Measurements from ENCODE around the gene PBX3. TPM values are rescaled to one million over a fixed set of nuclear protein-coding genes. Genes with fewer than 3 reads are reported as not detected.

The PBX3 gene
- total and polyA plus RNA-seq, 10 of the 15 experiments (the other 5 are each of a cell fraction or from before 2014, with no cell fraction given) = 6.7 to 146 (median 22.2) TPM

DNA sequence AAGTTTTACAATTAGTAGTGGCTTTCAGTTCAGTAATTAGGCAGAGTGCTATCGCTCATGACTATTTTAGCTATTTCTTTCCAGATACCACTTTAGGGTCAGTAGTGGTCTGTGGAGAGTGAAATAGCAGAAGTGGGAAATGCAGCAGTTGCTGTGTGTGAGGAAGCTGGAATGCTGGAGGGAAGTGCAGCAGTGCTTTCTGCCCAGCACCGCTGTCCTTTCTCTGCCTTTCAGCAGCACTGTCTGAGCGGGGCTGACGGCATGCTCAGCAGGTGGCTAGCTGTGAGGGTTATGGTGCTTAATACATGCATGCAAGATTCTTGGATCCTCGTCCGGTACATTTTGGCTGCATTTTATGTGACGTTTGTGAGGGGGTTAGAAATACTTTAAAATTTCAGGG is 213.9 kb downstream of the PBX3 start:
- no peak for ATAC-seq
- RAD21 ChIA-PET (ENCODE audit: unreplicated experiment) = no interaction called here
- DNase-seq (ENCODE audit: low read depth, low spot score) = no peak
- intact Hi-C loops (cut with micrococcal nuclease; ENCODE audit: unreplicated experiment) = no loop called here
- Histone ChIP-seq H3K79me2 (ENCODE audit: control insufficient read depth, insufficient read depth, low read length) (no peaks in the 10 kb centered on the region), H3K9ac (ENCODE audit: control insufficient read depth, insufficient read depth, low read length) (no peak overlapping the region), H3K27me3 (replicated peaks in 1 of 2; ENCODE audit: control insufficient read depth in 2 of 2, insufficient read depth in 2 of 2, low read length in 1 of 2) (no peaks in the 10 kb centered on the region), H3K4me3 (no peak overlapping the region), H3K36me3 (ENCODE audit: control insufficient read depth in 2 of 2, insufficient read depth in 2 of 2, low read length in 1 of 2) (peaks cover 12 to 24% of the 10 kb centered on the region in 2 experiments), H3K4me1 (ENCODE audit: control insufficient read depth, insufficient read depth, low read length) (no peaks in the 10 kb centered on the region), H2AFZ (ENCODE audit: control insufficient read depth, low read depth, low read length) (no peak overlapping the region), H3K9me3 (replicated peaks; ENCODE audit: control insufficient read depth, insufficient read depth, low read length) (no peaks in the 10 kb centered on the region), H4K20me1 (ENCODE audit: control insufficient read depth, insufficient read depth) (no peaks in the 10 kb centered on the region), H3K27ac (ENCODE audit: control insufficient read depth, insufficient read depth) (no peak overlapping the region), H3K4me2 (ENCODE audit: control insufficient read depth, insufficient read depth) (no peak overlapping the region)
- FAIRE-seq = no peak
- BruUV-seq (replicated peaks) = no TSS peak
- WGBS (ENCODE audit: insufficient coverage, insufficient replicate concordance, low lambda C conversion rate, missing lambda C conversion rate) = 97% methylated on average over 7 of the region's 7 CpGs
- TF ChIP-seq HDGF (IDR thresholded peaks at IDR 0.05) (no peak), BHLHE40 (IDR thresholded peaks at IDR 0.05; ENCODE audit: borderline replicate concordance in 1 of 2, low read depth in 2 of 2, low read length in 1 of 2) (no peak), SPI1 (IDR thresholded peaks at IDR 0.05; ENCODE audit: borderline replicate concordance, insufficient read depth, low read depth, low read length) (peak; percentile 49; the same call in 1 of the 2 replicates), SREBF2 (IDR thresholded peaks at IDR 0.05; ENCODE audit: low read length) (no peak), IKZF2 (IDR thresholded peaks at IDR 0.05) (no peak), ZNF24 (IDR thresholded peaks at IDR 0.05) (no peak)
- TF ChIP-seq, protein P1, sequence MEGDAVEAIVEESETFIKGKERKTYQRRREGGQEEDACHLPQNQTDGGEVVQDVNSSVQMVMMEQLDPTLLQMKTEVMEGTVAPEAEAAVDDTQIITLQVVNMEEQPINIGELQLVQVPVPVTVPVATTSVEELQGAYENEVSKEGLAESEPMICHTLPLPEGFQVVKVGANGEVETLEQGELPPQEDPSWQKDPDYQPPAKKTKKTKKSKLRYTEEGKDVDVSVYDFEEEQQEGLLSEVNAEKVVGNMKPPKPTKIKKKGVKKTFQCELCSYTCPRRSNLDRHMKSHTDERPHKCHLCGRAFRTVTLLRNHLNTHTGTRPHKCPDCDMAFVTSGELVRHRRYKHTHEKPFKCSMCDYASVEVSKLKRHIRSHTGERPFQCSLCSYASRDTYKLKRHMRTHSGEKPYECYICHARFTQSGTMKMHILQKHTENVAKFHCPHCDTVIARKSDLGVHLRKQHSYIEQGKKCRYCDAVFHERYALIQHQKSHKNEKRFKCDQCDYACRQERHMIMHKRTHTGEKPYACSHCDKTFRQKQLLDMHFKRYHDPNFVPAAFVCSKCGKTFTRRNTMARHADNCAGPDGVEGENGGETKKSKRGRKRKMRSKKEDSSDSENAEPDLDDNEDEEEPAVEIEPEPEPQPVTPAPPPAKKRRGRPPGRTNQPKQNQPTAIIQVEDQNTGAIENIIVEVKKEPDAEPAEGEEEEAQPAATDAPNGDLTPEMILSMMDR (IDR thresholded peaks at IDR 0.05 in 2 of 3, conservative IDR thresholded peaks at IDR 0.05 in 1 of 3; ENCODE audit: control insufficient read depth in 2 of 3, extremely low read depth in 1 of 3, insufficient read depth in 1 of 3, low read depth in 3 of 3, low read length in 3 of 3) = no peak
- TF ChIP-seq, protein P2, sequence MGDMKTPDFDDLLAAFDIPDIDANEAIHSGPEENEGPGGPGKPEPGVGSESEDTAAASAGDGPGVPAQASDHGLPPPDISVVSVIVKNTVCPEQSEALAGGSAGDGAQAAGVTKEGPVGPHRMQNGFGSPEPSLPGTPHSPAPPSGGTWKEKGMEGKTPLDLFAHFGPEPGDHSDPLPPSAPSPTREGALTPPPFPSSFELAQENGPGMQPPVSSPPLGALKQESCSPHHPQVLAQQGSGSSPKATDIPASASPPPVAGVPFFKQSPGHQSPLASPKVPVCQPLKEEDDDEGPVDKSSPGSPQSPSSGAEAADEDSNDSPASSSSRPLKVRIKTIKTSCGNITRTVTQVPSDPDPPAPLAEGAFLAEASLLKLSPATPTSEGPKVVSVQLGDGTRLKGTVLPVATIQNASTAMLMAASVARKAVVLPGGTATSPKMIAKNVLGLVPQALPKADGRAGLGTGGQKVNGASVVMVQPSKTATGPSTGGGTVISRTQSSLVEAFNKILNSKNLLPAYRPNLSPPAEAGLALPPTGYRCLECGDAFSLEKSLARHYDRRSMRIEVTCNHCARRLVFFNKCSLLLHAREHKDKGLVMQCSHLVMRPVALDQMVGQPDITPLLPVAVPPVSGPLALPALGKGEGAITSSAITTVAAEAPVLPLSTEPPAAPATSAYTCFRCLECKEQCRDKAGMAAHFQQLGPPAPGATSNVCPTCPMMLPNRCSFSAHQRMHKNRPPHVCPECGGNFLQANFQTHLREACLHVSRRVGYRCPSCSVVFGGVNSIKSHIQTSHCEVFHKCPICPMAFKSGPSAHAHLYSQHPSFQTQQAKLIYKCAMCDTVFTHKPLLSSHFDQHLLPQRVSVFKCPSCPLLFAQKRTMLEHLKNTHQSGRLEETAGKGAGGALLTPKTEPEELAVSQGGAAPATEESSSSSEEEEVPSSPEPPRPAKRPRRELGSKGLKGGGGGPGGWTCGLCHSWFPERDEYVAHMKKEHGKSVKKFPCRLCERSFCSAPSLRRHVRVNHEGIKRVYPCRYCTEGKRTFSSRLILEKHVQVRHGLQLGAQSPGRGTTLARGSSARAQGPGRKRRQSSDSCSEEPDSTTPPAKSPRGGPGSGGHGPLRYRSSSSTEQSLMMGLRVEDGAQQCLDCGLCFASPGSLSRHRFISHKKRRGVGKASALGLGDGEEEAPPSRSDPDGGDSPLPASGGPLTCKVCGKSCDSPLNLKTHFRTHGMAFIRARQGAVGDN (IDR thresholded peaks at IDR 0.05) = no peak
- in situ Hi-C loops (cut with MboI) = no loop called here
- POLR2A ChIA-PET = interaction anchor here (0.5 kb wide), 1 partner anchor 617 kb away, joined by 3 read pairs; no protein-coding TSS in a partner anchor
- CTCF ChIA-PET = interaction anchor here (1.5 kb wide), 1 partner anchor 531 kb away, joined by 4 read pairs; no protein-coding TSS in a partner anchor
- SMC1A ChIA-PET (ENCODE audit: uncharacterized antibody, unreplicated experiment) = interaction anchor here (1.5 to 2.4 kb wide), 2 partner anchors 13 to 19 kb away, joined by 3 to 8 read pairs; no protein-coding TSS in a partner anchor
